Prostate gland (tissue), 2 donors: ENCODE data around the gene C3orf38. TPM values are rescaled to one million over a fixed set of nuclear protein-coding genes. Genes with fewer than 3 reads are reported as not detected.

Source experiments
- DNase-seq: peaks from one replicate; pipeline ENCODE4 v3.0.0-alpha.2; 2019; ENCODE audit warnings: low spot score
- H3K27ac ChIP-seq, 2 donors: fragments of 200-600 bp; sonication (generic); 2 replicates each; pipeline ENCODE4 v1.5.1; 2017 to 2019
- H3K27me3 ChIP-seq: fragments of 200-600 bp; sonication (generic); replicated peaks from 2 replicates; pipeline ENCODE4 v1.5.1; 2019; ENCODE audit not compliant: insufficient read depth
- H3K36me3 ChIP-seq, 2 donors: fragments of 200-600 bp; sonication (generic); 1 replicate in 1 of 2; 2 replicates in 1 of 2; pipeline versions ENCODE4 v1.5.1 to v1.8.1; 2017 to 2019
- H3K4me1 ChIP-seq: fragments of 200-600 bp; sonication (generic); replicated peaks from 2 replicates; pipeline ENCODE4 v1.5.1; 2019
- H3K4me3 ChIP-seq, 2 donors: fragments of 200-600 bp; sonication (generic); 2 replicates each; pipeline ENCODE4 v1.5.1; 2017 to 2019
- H3K9me3 ChIP-seq: fragments of 200-600 bp; sonication (generic); 2 replicates; pipeline ENCODE4 v1.5.1; 2017
- POLR2A ChIP-seq: fragments of 450-650 bp; IDR thresholded peaks from one replicate; pipeline ENCODE4 v1.6.1; 2016; ENCODE audit warnings: antibody characterized with exemption, mild to moderate bottlenecking
- POLR2AphosphoS5 ChIP-seq: sonication (generic); formaldehyde crosslinking; IDR thresholded peaks from one replicate; pipeline ENCODE4 v1.6.1; 2017; ENCODE audit warnings: antibody characterized with exemption
- WGBS: methylation state at CpG from one replicate; pipeline ENCODE4 v1.1.5; 2018; 5-methylcytosine and 5-hydroxymethylcytosine counted together
- intact Hi-C: fragments of 100-400 bp; cut with DNase I; formaldehyde crosslinking; loops from one replicate; pipeline ENCODE4 v1.14.2; 2022
- total RNA-seq, 2 donors: library from RNA; depleted of rRNA; stranded (reverse); fragments of >200 nt; gene quantifications; one replicate each; pipeline ENCODE4 v1.1.0, GENCODE V29; 2016
- TF ChIP-seq, protein P1 (sequence below), 4 experiments: fragments of 200-600 bp in 2 of 4; fragments of 450-650 bp in 2 of 4; sonication (generic) in 2 of 4; IDR thresholded peaks; 1 replicate in 3 of 4; 2 replicates in 1 of 4; pipeline ENCODE4 v1.5.1; 2016 to 2019; ENCODE audit warnings: antibody characterized with exemption in 4 of 4, mild to moderate bottlenecking in 2 of 4, moderate library complexity in 2 of 4

The C3orf38 gene
- total RNA-seq, 2 donors from 2014 or later = 16.0 to 33.3 TPM

DNA sequence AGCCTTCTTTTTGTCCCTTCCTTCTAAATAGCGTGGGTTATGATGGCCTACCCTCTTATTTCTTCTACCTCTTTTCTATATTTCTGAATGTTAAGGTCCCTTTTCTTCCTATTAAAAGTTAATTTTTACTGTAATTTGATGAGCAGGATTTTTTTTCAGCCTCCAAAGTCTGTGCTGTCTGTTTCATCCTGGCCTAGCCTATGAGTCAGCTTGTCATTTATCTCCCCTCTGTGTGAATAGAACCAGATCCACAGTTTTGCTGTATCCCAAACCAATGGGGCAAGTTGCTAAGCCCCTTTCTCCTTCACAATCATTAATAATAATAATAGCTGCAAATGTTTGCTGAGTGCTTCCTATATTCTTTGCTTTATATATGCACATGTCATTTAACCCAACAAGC lies 18.1 kb upstream of the C3orf38 start:
- H3K4me1 ChIP-seq = no peaks in the 10 kb centered on the region
- intact Hi-C loops = no loop called here
- no peaks in the 10 kb centered on the region for H3K9me3 ChIP-seq
- H3K4me3 ChIP-seq = no peak overlapping the region
- H3K36me3 ChIP-seq = no peaks in the 10 kb centered on the region
- no peak overlapping the region for H3K27ac ChIP-seq
- 98% methylated on average over 1 of the region's 1 CpG for WGBS
- no peak for DNase-seq
- no peaks in the 10 kb centered on the region for H3K27me3 ChIP-seq
- TF ChIP-seq POLR2A (no peak), POLR2AphosphoS5 (no peak)
- TF ChIP-seq, protein P1, sequence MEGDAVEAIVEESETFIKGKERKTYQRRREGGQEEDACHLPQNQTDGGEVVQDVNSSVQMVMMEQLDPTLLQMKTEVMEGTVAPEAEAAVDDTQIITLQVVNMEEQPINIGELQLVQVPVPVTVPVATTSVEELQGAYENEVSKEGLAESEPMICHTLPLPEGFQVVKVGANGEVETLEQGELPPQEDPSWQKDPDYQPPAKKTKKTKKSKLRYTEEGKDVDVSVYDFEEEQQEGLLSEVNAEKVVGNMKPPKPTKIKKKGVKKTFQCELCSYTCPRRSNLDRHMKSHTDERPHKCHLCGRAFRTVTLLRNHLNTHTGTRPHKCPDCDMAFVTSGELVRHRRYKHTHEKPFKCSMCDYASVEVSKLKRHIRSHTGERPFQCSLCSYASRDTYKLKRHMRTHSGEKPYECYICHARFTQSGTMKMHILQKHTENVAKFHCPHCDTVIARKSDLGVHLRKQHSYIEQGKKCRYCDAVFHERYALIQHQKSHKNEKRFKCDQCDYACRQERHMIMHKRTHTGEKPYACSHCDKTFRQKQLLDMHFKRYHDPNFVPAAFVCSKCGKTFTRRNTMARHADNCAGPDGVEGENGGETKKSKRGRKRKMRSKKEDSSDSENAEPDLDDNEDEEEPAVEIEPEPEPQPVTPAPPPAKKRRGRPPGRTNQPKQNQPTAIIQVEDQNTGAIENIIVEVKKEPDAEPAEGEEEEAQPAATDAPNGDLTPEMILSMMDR (IDR thresholded peaks at IDR 0.05) = no peak

DNA sequence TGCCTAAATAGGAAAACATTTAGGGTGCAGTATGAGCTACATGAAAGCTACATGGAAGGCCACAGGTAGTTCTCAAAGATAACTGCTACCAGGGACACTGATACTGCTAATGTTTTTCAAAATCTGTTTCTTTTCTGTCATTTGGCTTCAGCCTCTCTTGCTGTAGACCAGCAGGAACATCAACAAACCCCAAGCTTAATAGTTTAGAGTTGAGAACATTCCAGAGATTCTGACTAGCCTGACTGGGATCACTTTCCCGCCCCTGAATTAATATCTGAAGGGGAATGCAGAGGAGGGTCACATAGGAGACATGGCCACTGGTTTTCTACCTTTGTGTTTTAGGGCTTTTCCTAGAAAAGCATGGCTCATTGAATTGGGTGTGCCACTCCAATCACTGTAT lies 16.9 kb upstream of the C3orf38 start:
- intact Hi-C loops = no loop called here
- Histone ChIP-seq H3K27me3 (no peaks in the 10 kb centered on the region), H3K27ac (no peak overlapping the region), H3K36me3 (no peaks in the 10 kb centered on the region), H3K4me1 (no peaks in the 10 kb centered on the region), H3K4me3 (no peak overlapping the region), H3K9me3 (no peaks in the 10 kb centered on the region)
- DNase-seq = no peak
- TF ChIP-seq, protein P1 (IDR thresholded peaks at IDR 0.05) = no peak
- WGBS = 78% methylated on average over 1 of the region's 1 CpG

DNA sequence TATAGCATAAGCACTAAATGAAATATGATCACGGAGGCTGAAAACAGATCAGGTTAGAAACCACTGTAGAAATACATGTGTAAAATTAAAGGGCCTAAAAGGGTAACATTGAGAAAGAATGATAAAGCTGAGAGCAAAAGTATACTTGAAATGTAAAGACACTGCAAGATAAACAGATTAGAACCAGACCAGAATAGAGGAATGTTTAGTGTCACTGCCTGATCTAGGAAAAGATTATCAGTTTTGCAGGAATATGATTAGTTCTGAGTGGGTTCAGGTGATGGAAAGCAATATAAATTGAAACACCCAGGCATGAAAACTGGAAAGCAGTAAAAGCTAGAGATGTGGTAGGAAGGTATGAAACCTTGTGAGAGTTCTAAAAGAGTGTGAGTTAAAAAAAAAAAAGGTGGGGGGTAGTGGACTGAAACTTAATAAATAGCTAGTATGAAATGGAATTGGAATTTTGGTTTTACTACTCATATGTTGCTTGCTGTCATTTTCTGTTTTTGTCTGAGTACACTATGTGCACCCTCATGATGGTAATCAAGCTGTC lies 16.0 kb upstream of the C3orf38 start:
- 33% methylated on average over 1 of the region's 1 CpG for WGBS
- Histone ChIP-seq H3K27ac (no peak overlapping the region), H3K9me3 (no peaks in the 10 kb centered on the region), H3K36me3 (no peaks in the 10 kb centered on the region), H3K27me3 (no peaks in the 10 kb centered on the region), H3K4me1 (no peaks in the 10 kb centered on the region), H3K4me3 (no peak overlapping the region)
- intact Hi-C loops = no loop called here
- TF ChIP-seq, protein P1 (IDR thresholded peaks at IDR 0.05) = no peak
- TF ChIP-seq POLR2AphosphoS5 = no peak
- TF ChIP-seq POLR2A = no peak
- DNase-seq = no peak

DNA sequence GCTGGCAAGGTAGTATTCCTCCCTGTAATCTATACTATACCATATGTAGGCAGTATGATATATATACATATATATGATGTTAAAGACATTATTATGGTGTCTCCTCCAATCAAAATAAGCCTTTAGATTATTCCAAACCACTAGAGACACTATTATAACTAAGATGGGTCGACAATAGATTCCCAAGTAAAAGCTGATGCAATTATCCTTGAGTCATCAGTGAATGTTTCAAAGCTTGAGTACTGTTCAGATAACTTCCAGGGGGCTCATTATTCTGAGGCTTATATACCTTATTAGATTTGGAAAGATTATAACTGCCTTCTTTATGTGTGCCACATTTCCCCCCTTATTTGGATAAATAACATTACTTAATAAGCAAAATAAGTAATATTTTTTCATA lies 11.9 kb upstream of the C3orf38 start:
- no peak for DNase-seq
- Histone ChIP-seq H3K4me3 (no peak overlapping the region), H3K36me3 (no peaks in the 10 kb centered on the region), H3K27ac (no peak overlapping the region), H3K27me3 (no peaks in the 10 kb centered on the region), H3K4me1 (no peaks in the 10 kb centered on the region), H3K9me3 (no peaks in the 10 kb centered on the region)
- intact Hi-C loops = no loop called here
- 91% methylated on average over 1 of the region's 1 CpG for WGBS
- no peak for TF ChIP-seq POLR2A
- TF ChIP-seq POLR2AphosphoS5 = no peak
- TF ChIP-seq, protein P1 (IDR thresholded peaks at IDR 0.05) = no peak

DNA sequence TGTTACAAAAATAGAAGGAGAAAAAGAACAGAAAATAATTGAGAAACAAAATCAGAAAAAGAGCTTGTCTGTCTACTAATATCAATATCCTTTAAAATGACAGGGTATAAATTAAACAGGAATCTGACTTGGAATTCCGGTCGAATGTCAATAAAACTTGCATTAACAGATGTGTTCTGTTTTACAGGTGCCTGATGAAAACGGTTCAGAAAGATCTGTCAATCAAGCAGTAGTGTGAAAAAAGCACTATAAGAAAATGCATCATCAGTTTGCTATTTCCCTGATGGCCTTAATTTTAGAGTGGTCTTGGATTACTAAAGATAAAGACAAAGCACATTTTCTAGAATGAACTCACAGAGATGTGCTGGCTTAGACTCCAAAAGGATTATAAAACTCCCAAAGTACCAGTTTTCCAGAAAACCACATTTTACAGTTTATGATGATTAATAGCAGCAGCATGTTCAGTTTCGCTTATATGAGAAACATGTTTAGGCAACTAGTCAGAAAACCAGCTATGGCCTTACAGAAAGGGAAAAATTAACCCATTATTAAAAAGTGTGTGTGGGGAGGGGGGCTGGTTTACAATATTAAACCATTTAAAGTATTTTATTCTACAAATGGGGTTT lies 8.2 kb upstream of the C3orf38 start:
- no peaks in the 10 kb centered on the region for H3K9me3 ChIP-seq
- WGBS = 42% methylated on average over 4 of the region's 4 CpGs
- intact Hi-C loops = no loop called here
- no peak for TF ChIP-seq POLR2A
- no peak for TF ChIP-seq POLR2AphosphoS5
- TF ChIP-seq, protein P1 (IDR thresholded peaks at IDR 0.05) = no peak
- H3K4me1 ChIP-seq = no peaks in the 10 kb centered on the region
- DNase-seq = no peak
- no peaks in the 10 kb centered on the region for H3K36me3 ChIP-seq
- H3K27me3 ChIP-seq = no peaks in the 10 kb centered on the region
- H3K27ac ChIP-seq = no peak overlapping the region
- H3K4me3 ChIP-seq = no peak overlapping the region
